A673 (cell line): Measurements from ENCODE around the gene DYNLT2B.

Source experiments
- EZH2 ChIP-seq: fragments of 200-600 bp; sonication (generic); IDR thresholded peaks from 2 replicates; pipeline ENCODE4 v1.6.1; 2017; ENCODE audit warnings: borderline replicate concordance, low read depth, mild to moderate bottlenecking, mixed read lengths, antibody characterized with exemption, low read length; ENCODE audit not compliant: poor library complexity, severe bottlenecking
- TF ChIP-seq, protein P1 (sequence below): fragments of 300-800, 200-600 bp; sonication (generic); conservative IDR thresholded peaks from 2 replicates; pipeline ENCODE4 v1.5.1; 2017; ENCODE audit warnings: low read depth, mild to moderate bottlenecking, antibody characterized with exemption, low read length, moderate library complexity, mixed read lengths

DNA sequence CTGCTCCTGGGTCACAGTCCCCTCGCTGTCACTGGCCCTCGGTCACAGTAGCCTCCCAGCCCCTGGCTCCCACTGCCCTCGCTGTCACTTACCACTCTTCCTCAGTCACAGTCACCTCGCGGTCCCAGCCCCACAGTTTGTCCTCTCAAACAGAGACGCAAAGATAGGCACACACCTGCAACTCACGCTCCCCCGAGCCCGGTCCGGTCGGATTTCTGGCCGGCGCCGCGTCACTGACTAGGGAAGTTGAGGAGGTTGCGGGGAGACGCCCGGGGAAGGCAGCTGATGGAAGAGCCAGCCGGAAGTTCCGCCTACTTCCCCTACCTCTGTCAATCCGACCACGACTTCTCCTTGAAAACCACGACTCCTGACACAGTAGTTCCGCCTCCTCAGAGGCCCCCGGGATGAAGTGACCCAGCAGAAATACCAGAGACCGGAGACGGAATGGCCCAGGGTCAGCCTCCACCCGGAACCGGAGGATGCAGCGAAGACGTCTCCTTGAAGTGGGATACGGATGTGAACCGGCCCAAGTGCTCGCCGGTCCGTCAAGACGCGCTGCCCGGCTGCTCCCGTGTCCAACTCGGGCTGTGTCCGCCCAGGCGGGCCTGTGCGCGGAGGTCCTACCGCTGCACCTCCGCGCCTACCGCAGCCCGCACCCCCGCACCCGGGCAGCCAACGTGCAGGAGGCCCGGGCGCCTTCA lies 30.4 kb downstream of the DYNLT2B start, which contains the start of gene PCYT1A:
- TF ChIP-seq, protein P1, sequence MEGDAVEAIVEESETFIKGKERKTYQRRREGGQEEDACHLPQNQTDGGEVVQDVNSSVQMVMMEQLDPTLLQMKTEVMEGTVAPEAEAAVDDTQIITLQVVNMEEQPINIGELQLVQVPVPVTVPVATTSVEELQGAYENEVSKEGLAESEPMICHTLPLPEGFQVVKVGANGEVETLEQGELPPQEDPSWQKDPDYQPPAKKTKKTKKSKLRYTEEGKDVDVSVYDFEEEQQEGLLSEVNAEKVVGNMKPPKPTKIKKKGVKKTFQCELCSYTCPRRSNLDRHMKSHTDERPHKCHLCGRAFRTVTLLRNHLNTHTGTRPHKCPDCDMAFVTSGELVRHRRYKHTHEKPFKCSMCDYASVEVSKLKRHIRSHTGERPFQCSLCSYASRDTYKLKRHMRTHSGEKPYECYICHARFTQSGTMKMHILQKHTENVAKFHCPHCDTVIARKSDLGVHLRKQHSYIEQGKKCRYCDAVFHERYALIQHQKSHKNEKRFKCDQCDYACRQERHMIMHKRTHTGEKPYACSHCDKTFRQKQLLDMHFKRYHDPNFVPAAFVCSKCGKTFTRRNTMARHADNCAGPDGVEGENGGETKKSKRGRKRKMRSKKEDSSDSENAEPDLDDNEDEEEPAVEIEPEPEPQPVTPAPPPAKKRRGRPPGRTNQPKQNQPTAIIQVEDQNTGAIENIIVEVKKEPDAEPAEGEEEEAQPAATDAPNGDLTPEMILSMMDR = no peak
- no peak for TF ChIP-seq EZH2
